Activated CD8-positive, alpha-beta T cell treated with anti-CD3 and anti-CD28 coated beads for 36 hours (primary cell): ENCODE results near the gene SPRED3. TPM values are rescaled to one million over a fixed set of nuclear protein-coding genes. Genes with fewer than 3 reads are reported as not detected.

Source experiments
- ATAC-seq: fragments of 200-7000 bp; cut with Tn5 transposase; one replicate; pipeline ENCODE4 v1.10.0; 2021; ENCODE audit warnings: mild to moderate bottlenecking, moderate library complexity
- CTCF ChIA-PET: fragments of 350-600 bp; sonication (Branson Sonifier 250); formaldehyde crosslinking; loops from one replicate; lab custom pipeline; 2021; ENCODE audit warnings: antibody characterized with exemption; lab: Charles Lee
- POLR2A ChIA-PET: fragments of 350-600 bp; sonication (Branson Sonifier 250); formaldehyde crosslinking; loops from one replicate; lab custom pipeline; 2021; ENCODE audit warnings: antibody characterized with exemption; lab: Charles Lee
- DNase-seq: peaks from one replicate; pipeline ENCODE4 v3.0.0-alpha.2; 2020
- H3K27ac Mint-ChIP-seq: one replicate; pipeline ENCODE4 v1.8.0; 2021; ENCODE audit warnings: mild to moderate bottlenecking, mixed read lengths
- H3K27me3 Mint-ChIP-seq: one replicate; pipeline ENCODE4 v1.8.0; 2021; ENCODE audit warnings: mixed read lengths
- H3K36me3 Mint-ChIP-seq: one replicate; pipeline ENCODE4 v1.8.0; 2021; ENCODE audit warnings: low read depth, mixed read lengths
- H3K4me1 Mint-ChIP-seq: one replicate; pipeline ENCODE4 v1.8.0; 2021; ENCODE audit warnings: low read depth, mixed read lengths
- H3K4me3 Mint-ChIP-seq: one replicate; pipeline ENCODE4 v1.8.0; 2021; ENCODE audit warnings: mild to moderate bottlenecking, moderate library complexity, mixed read lengths
- H3K9me3 Mint-ChIP-seq: one replicate; pipeline ENCODE4 v1.8.0; 2021; ENCODE audit warnings: mixed read lengths
- CTCF ChIP-seq: fragments of 200-600 bp; IDR thresholded peaks from one replicate; pipeline ENCODE4 v1.8.0; 2022; ENCODE audit warnings: antibody characterized with exemption, mild to moderate bottlenecking
- intact Hi-C: fragments of 100-400 bp; cut with micrococcal nuclease; formaldehyde crosslinking; loops from one replicate; pipeline ENCODE4 v1.10.0; 2022
- total RNA-seq, 2 experiments: library from RNA; stranded (reverse); gene quantifications; one replicate each; pipeline ENCODE4 v1.2.3, GENCODE V29; 2021

SPRED3 gene
- total RNA-seq, 2 experiments from 2014 or later = 0.69 to 1.5 TPM

GRCh38 chr19:38375748-38376147 lies 12.7 kb upstream of the SPRED3 start:
- no peak for DNase-seq
- Mint-ChIP-seq H3K36me3 (peaks cover 38% of the 10 kb centered on the region), H3K27ac (peak overlapping the region; percentile 99), H3K4me3 (peak overlapping the region; percentile 100), H3K9me3 (no peaks in the 10 kb centered on the region), H3K4me1 (peaks cover 23% of the 10 kb centered on the region), H3K27me3 (no peaks in the 10 kb centered on the region)
- ATAC-seq = no peak
- TF ChIP-seq CTCF = no peak
- CTCF ChIA-PET = interaction anchor here (1.2 to 3.7 kb wide), 5 partner anchors 12 to 142 kb away, joined by 3 to 30 read pairs (median 4); partner anchors contain the start of genes FAM98C and GGN
- POLR2A ChIA-PET = interaction anchor here (0.7 to 3.4 kb wide), 4 partner anchors 10 to 94 kb away, joined by 3 to 40 read pairs (median 8); partner anchors contain the start of genes CATSPERG, GGN and SPRED3
- intact Hi-C loops = no loop called here

- Mint-ChIP-seq H3K9me3 (no peaks in the 10 kb centered on the region), H3K36me3 (peaks cover 47% of the 10 kb centered on the region), H3K4me1 (peaks cover 23% of the 10 kb centered on the region), H3K4me3 (peak overlapping the region; percentile 100), H3K27ac (no peak overlapping the region), H3K27me3 (no peaks in the 10 kb centered on the region)
- ChIA-PET CTCF (interaction anchor here (1.2 to 3.7 kb wide), 4 partner anchors 19 to 143 kb away, joined by 3 to 30 read pairs (median 4); partner anchors contain the start of gene FAM98C), POLR2A (interaction anchor here (1.5 to 3.4 kb wide), 2 partner anchors 10 to 17 kb away, joined by 3 to 40 read pairs; partner anchors contain the start of genes GGN and SPRED3)
- no peak for DNase-seq
- no peak for TF ChIP-seq CTCF
- no peak for ATAC-seq
- intact Hi-C loops = no loop called here
Measured at GRCh38 chr19:38376576-38376975, 11.9 kb upstream of the SPRED3 start.

GRCh38 chr19:38377052-38377451 lies 11.4 kb upstream of the SPRED3 start:
- ATAC-seq = no peak
- H3K27me3 Mint-ChIP-seq = no peaks in the 10 kb centered on the region
- H3K9me3 Mint-ChIP-seq = no peaks in the 10 kb centered on the region
- H3K27ac Mint-ChIP-seq = no peak overlapping the region
- intact Hi-C loops = no loop called here
- ChIA-PET POLR2A (interaction anchor here (1.5 to 3.4 kb wide), 2 partner anchors 9 to 17 kb away, joined by 3 to 40 read pairs; partner anchors contain the start of genes GGN and SPRED3), CTCF (interaction anchor here (1.6 kb wide), 1 partner anchor 26 kb away, joined by 4 read pairs; the partner anchor contains the start of gene FAM98C)
- H3K4me3 Mint-ChIP-seq = no peak overlapping the region
- H3K36me3 Mint-ChIP-seq = peaks cover 51% of the 10 kb centered on the region
- peaks cover 23% of the 10 kb centered on the region for H3K4me1 Mint-ChIP-seq
- TF ChIP-seq CTCF = no peak
- DNase-seq = no peak

GRCh38 chr19:38378866-38379265 lies 9.6 kb upstream of the SPRED3 start:
- no peaks in the 10 kb centered on the region for H3K27me3 Mint-ChIP-seq
- POLR2A ChIA-PET = interaction anchor here (0.8 kb wide), 1 partner anchor 24 kb away, joined by 3 read pairs; the partner anchor contains the start of gene FAM98C
- TF ChIP-seq CTCF = no peak
- no peak for DNase-seq
- intact Hi-C loops = no loop called here
- peaks cover 23% of the 10 kb centered on the region for H3K4me1 Mint-ChIP-seq
- H3K36me3 Mint-ChIP-seq = peaks cover 66% of the 10 kb centered on the region
- no peak for ATAC-seq
- no peak overlapping the region for H3K4me3 Mint-ChIP-seq
- H3K27ac Mint-ChIP-seq = no peak overlapping the region
- H3K9me3 Mint-ChIP-seq = no peaks in the 10 kb centered on the region
- CTCF ChIA-PET = interaction anchor here (1.6 kb wide), 1 partner anchor 25 kb away, joined by 4 read pairs; the partner anchor contains the start of gene FAM98C

GRCh38 chr19:38381138-38381537 lies 7.4 kb upstream of the SPRED3 start:
- POLR2A ChIA-PET = interaction anchor here (0.8 to 2.0 kb wide), 2 partner anchors 13 to 15 kb away, joined by 5 to 7 read pairs; no protein-coding TSS in a partner anchor
- CTCF ChIA-PET = no interaction called here
- TF ChIP-seq CTCF = no peak
- intact Hi-C loops = no loop called here
- peaks cover 68% of the 10 kb centered on the region for H3K36me3 Mint-ChIP-seq
- DNase-seq (no peak), ATAC-seq (no peak)
- no peaks in the 10 kb centered on the region for H3K9me3 Mint-ChIP-seq
- H3K27ac Mint-ChIP-seq = no peak overlapping the region
- H3K4me1 Mint-ChIP-seq = peaks cover 13% of the 10 kb centered on the region
- no peak overlapping the region for H3K4me3 Mint-ChIP-seq
- no peaks in the 10 kb centered on the region for H3K27me3 Mint-ChIP-seq
